HepG2 (cell line): ENCODE data around the gene LIME1. TPM values are rescaled to one million over a fixed set of nuclear protein-coding genes. Genes with fewer than 3 reads are reported as not detected.

Experiments
- CCDC6 ChIP-seq: sonication (generic); formaldehyde crosslinking; IDR thresholded peaks from 2 replicates; pipeline ENCODE4 v1.8.1; 2022; ENCODE audit warnings: mild to moderate bottlenecking, missing genetic modification reagents, moderate library complexity
- CTCF ChIP-seq: sonication (generic); formaldehyde crosslinking; IDR thresholded peaks from 2 replicates; pipeline ENCODE4 v1.5.0; 2020; ENCODE audit warnings: mild to moderate bottlenecking, missing genetic modification reagents, moderate library complexity
- FOXA1 ChIP-seq, 2 experiments: fragments of 450-650 bp in 1 of 2; sonication (generic) in 1 of 2; formaldehyde crosslinking in 1 of 2; IDR thresholded peaks; 2 replicates each; pipeline versions ENCODE4 v1.4.0 to v1.6.1; 2016 to 2020; ENCODE audit warnings: missing genetic modification reagents in 1 of 2
- HDAC2 ChIP-seq: sonication (generic); formaldehyde crosslinking; IDR thresholded peaks from 2 replicates; pipeline ENCODE4 v1.4.0; 2020; ENCODE audit warnings: missing genetic modification reagents
- HNRNPLL ChIP-seq: fragments of 200-400 bp; formaldehyde crosslinking; IDR thresholded peaks from 2 replicates; pipeline ENCODE4 v1.6.1; 2017; ENCODE audit warnings: mild to moderate bottlenecking, low read depth, low read length; ENCODE audit not compliant: poor library complexity, severe bottlenecking
- HOXA3 ChIP-seq: sonication (generic); formaldehyde crosslinking; IDR thresholded peaks from 2 replicates; pipeline ENCODE4 v1.5.0; 2020; ENCODE audit warnings: missing genetic modification reagents
- KLF9 ChIP-seq: IDR thresholded peaks from 2 replicates; pipeline ENCODE4 v1.6.1; 2016; ENCODE audit warnings: low read depth
- PHF20 ChIP-seq: sonication (generic); formaldehyde crosslinking; IDR thresholded peaks from 2 replicates; pipeline ENCODE4 v1.5.0; 2020; ENCODE audit warnings: mild to moderate bottlenecking, missing genetic modification reagents
- RBM22 ChIP-seq: fragments of 200-400 bp; formaldehyde crosslinking; optimal IDR thresholded peaks from 2 replicates; pipeline ENCODE3; 2017; ENCODE audit warnings: mild to moderate bottlenecking, low read length, moderate library complexity
- SRSF1 ChIP-seq: fragments of 200-400 bp; formaldehyde crosslinking; optimal IDR thresholded peaks from 2 replicates; pipeline ENCODE3; 2017; ENCODE audit warnings: mild to moderate bottlenecking, low read depth, low read length, moderate library complexity
- TBX2 ChIP-seq: sonication (generic); formaldehyde crosslinking; IDR thresholded peaks from 2 replicates; pipeline ENCODE4 v1.5.0; 2020; ENCODE audit warnings: missing genetic modification reagents, mild to moderate bottlenecking, borderline replicate concordance
- TCF12 ChIP-seq, 2 experiments: fragments of 450-650 bp in 1 of 2; sonication (generic) in 1 of 2; formaldehyde crosslinking in 1 of 2; IDR thresholded peaks; 2 replicates each; pipeline versions ENCODE4 v1.6.1 to v1.8.0; 2017 to 2022; ENCODE audit warnings: antibody characterized with exemption in 1 of 2, mild to moderate bottlenecking in 1 of 2, missing genetic modification reagents in 1 of 2, moderate library complexity in 1 of 2
- TFE3 ChIP-seq: IDR thresholded peaks from 2 replicates; pipeline ENCODE4 v1.6.1; 2016
- ZBTB2 ChIP-seq: sonication (generic); formaldehyde crosslinking; IDR thresholded peaks from 2 replicates; pipeline ENCODE4 v1.8.0; 2022; ENCODE audit warnings: low read depth, missing genetic modification reagents
- ZNF143 ChIP-seq: sonication (generic); formaldehyde crosslinking; IDR thresholded peaks from 2 replicates; pipeline ENCODE4 v1.4.0; 2020; ENCODE audit warnings: missing genetic modification reagents
- ZNF333 ChIP-seq: sonication (generic); formaldehyde crosslinking; IDR thresholded peaks from 2 replicates; pipeline ENCODE4 v1.4.0; 2020; ENCODE audit warnings: mild to moderate bottlenecking, missing genetic modification reagents, borderline replicate concordance
- ZNF33A ChIP-seq: sonication (generic); formaldehyde crosslinking; IDR thresholded peaks from 2 replicates; pipeline ENCODE4 v1.5.1; 2020; ENCODE audit warnings: missing genetic modification reagents, mild to moderate bottlenecking, moderate library complexity, borderline replicate concordance
- polyA plus RNA-seq, 8 experiments: library from polyadenylated mRNA; depleted of rRNA in 3 of 8; stranded (reverse) in 7 of 8; unstranded in 1 of 8; fragments of >200 nt; fragmentation: Illumina TruSeq in 4 of 8; extraction: Trizol in 4 of 8; gene quantifications; 2 replicates each; pipeline versions ENCODE4 v1.2.1 to v1.2.3, GENCODE V29; 2011 to 2016; ENCODE audit warnings: low read depth in 4 of 8, missing spikeins in 1 of 8, mixed read lengths in 1 of 8; ENCODE audit not compliant: insufficient read depth in 1 of 8
- total RNA-seq, 5 experiments: library from RNA; depleted of rRNA; stranded (reverse); fragments of >200 nt; fragmentation: Illumina TruSeq; extraction: Trizol; gene quantifications; 2 replicates each; pipeline ENCODE4 v1.2.3, GENCODE V29; 2016; ENCODE audit warnings: low read depth in 1 of 5
- TF ChIP-seq, protein P1 (sequence below): sonication (generic); formaldehyde crosslinking; IDR thresholded peaks from 2 replicates; pipeline ENCODE4 v1.4.0; 2020; ENCODE audit warnings: missing genetic modification reagents
- TF ChIP-seq, protein P2 (sequence below): sonication (generic); formaldehyde crosslinking; conservative IDR thresholded peaks from 2 replicates; pipeline ENCODE4 v1.4.0; 2020; ENCODE audit warnings: missing genetic modification reagents

LIME1 gene
- total and polyA plus RNA-seq, 2 of the 13 experiments (the other 11 are each of a cell fraction or from before 2014, with no cell fraction given): 13.0 to 61.5 TPM

GRCh38 chr20:63696628-63697356, 39.7 kb upstream of the LIME1 start, which contains the start of gene TNFRSF6B (continued):
- TF ChIP-seq TFE3 (CRISPR knock-in tag): peak; percentile 35; the same call in 1 of the 2 replicates
- TF ChIP-seq FOXA1 (IDR thresholded peaks at IDR 0.05): no peak
- peak; percentile 15 for TF ChIP-seq FOXA1 (CRISPR knock-in tag; IDR thresholded peaks at IDR 0.05)
- no peak for TF ChIP-seq TCF12 (IDR thresholded peaks at IDR 0.05)
- 0 out of 2 replicates have a peak, but pooled peaks have one; percentile 44 for TF ChIP-seq TCF12 (CRISPR knock-in tag; IDR thresholded peaks at IDR 0.05)
- TF ChIP-seq CCDC6 (CRISPR knock-in tag): 0 out of 2 replicates have a peak, but pooled peaks have one; percentile 54
- TF ChIP-seq ZNF33A (CRISPR knock-in tag): no peak
- no peak for TF ChIP-seq KLF9 (CRISPR knock-in tag)
- no peak for TF ChIP-seq PHF20
- TF ChIP-seq HNRNPLL: peak; percentile 43
- TF ChIP-seq TBX2 (CRISPR knock-in tag): peak; percentile 47
- TF ChIP-seq ZBTB2 (CRISPR knock-in tag): peak; percentile 48; the same call in 1 of the 2 replicates
- TF ChIP-seq HDAC2: 0 out of 2 replicates have a peak, but pooled peaks have one; percentile 32
- peak; percentile 6 for TF ChIP-seq RBM22
- TF ChIP-seq HOXA3 (CRISPR knock-in tag): peak; percentile 63; the same call in 1 of the 2 replicates
- no peak; the same call in 1 of the 2 replicates for TF ChIP-seq ZNF333 (CRISPR knock-in tag)
- TF ChIP-seq, protein P1, sequence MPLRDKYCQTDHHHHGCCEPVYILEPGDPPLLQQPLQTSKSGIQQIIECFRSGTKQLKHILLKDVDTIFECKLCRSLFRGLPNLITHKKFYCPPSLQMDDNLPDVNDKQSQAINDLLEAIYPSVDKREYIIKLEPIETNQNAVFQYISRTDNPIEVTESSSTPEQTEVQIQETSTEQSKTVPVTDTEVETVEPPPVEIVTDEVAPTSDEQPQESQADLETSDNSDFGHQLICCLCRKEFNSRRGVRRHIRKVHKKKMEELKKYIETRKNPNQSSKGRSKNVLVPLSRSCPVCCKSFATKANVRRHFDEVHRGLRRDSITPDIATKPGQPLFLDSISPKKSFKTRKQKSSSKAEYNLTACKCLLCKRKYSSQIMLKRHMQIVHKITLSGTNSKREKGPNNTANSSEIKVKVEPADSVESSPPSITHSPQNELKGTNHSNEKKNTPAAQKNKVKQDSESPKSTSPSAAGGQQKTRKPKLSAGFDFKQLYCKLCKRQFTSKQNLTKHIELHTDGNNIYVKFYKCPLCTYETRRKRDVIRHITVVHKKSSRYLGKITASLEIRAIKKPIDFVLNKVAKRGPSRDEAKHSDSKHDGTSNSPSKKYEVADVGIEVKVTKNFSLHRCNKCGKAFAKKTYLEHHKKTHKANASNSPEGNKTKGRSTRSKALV (CRISPR knock-in tag): peak; percentile 84
- TF ChIP-seq, protein P2, sequence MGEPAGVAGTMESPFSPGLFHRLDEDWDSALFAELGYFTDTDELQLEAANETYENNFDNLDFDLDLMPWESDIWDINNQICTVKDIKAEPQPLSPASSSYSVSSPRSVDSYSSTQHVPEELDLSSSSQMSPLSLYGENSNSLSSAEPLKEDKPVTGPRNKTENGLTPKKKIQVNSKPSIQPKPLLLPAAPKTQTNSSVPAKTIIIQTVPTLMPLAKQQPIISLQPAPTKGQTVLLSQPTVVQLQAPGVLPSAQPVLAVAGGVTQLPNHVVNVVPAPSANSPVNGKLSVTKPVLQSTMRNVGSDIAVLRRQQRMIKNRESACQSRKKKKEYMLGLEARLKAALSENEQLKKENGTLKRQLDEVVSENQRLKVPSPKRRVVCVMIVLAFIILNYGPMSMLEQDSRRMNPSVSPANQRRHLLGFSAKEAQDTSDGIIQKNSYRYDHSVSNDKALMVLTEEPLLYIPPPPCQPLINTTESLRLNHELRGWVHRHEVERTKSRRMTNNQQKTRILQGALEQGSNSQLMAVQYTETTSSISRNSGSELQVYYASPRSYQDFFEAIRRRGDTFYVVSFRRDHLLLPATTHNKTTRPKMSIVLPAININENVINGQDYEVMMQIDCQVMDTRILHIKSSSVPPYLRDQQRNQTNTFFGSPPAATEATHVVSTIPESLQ (CRISPR knock-in tag): no peak
- TF ChIP-seq SRSF1: peak; percentile 71
- peak; percentile 35 for TF ChIP-seq CTCF
- peak; percentile 43; the same call in 1 of the 2 replicates for TF ChIP-seq ZNF143 (CRISPR knock-in tag)
